ENCODE measurements around the gene ADCY5.

GRCh38 chr3:123385001-123385401 lies 63.9 kb downstream of the ADCY5 start:
- TF ChIP-seq FOXM1 (IDR thresholded peaks at IDR 0.05; ENCODE audit: borderline replicate concordance) (no peak), BHLHE40 (IDR thresholded peaks at IDR 0.05; ENCODE audit: borderline replicate concordance) (no peak), NFRKB (IDR thresholded peaks at IDR 0.05) (no peak), SP1 (IDR thresholded peaks at IDR 0.05) (no peak), PKNOX1 (IDR thresholded peaks at IDR 0.05) (no peak), ZNF384 (IDR thresholded peaks at IDR 0.05) (no peak), FOXK2 (IDR thresholded peaks at IDR 0.05) (no peak), HDGF (IDR thresholded peaks at IDR 0.05; ENCODE audit: borderline replicate concordance) (no peak), FOXA1 (IDR thresholded peaks at IDR 0.05) (no peak), ELF4 (IDR thresholded peaks at IDR 0.05) (no peak), TARDBP (IDR thresholded peaks at IDR 0.05) (no peak), L3MBTL2 (conservative IDR thresholded peaks at IDR 0.05) (no peak), SUZ12 (IDR thresholded peaks at IDR 0.05) (no peak), CTBP1 (IDR thresholded peaks at IDR 0.05; ENCODE audit: borderline replicate concordance) (no peak)

All from HEK293T (cell line).